ENCODE results near the gene TMEM132D.

The TMEM132D gene

DNA sequence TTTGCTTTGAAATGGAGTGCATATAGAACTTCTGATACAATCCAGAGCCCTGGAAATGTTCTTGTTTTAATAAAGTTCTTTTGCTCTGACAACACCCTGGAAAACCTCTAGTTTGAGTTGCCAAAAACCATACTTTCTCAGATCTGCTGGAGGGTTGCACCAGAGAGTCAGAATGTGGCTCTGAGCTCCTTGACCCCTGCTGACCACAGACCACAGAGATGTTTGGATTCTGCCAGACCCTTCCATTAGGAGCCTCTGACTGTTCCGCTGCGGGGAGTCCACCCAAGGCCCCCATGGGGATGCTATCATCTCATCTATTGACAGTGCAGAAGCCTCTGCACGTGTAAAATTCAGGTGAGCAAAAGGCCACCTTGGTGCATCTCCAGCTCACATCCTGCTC is 718.0 kb downstream of the TMEM132D start:
- DNase-seq (ENCODE audit: low read depth) = no peak
- H3K4me3 ChIP-seq (ENCODE audit: low read depth, low read length) = no peak overlapping the region
- TF ChIP-seq POLR2A (IDR thresholded peaks at IDR 0.05; ENCODE audit: extremely low read depth, insufficient read length) (no peak), CTCF (IDR thresholded peaks at IDR 0.05; ENCODE audit: low read depth, low read length) (no peak), MYC (IDR thresholded peaks at IDR 0.05; ENCODE audit: low read depth, low read length) (no peak)
- TF ChIP-seq, protein P1, sequence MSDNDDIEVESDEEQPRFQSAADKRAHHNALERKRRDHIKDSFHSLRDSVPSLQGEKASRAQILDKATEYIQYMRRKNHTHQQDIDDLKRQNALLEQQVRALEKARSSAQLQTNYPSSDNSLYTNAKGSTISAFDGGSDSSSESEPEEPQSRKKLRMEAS (IDR thresholded peaks at IDR 0.05; ENCODE audit: low read depth, low read length) = no peak

- TF ChIP-seq, protein P1 (IDR thresholded peaks at IDR 0.05; ENCODE audit: low read depth, low read length) = no peak
- TF ChIP-seq MYC (IDR thresholded peaks at IDR 0.05; ENCODE audit: low read depth, low read length) (no peak), POLR2A (IDR thresholded peaks at IDR 0.05; ENCODE audit: extremely low read depth, insufficient read length) (no peak), CTCF (IDR thresholded peaks at IDR 0.05; ENCODE audit: low read depth, low read length) (no peak)
- no peak overlapping the region for H3K4me3 ChIP-seq (ENCODE audit: low read depth, low read length)
- DNase-seq (ENCODE audit: low read depth) = no peak
Observed at GRCh38 chr12:129184127-129184928, 719.5 kb downstream of the TMEM132D start.

GRCh38 chr12:129179941-129180553 is 723.8 kb downstream of the TMEM132D start:
- no peak for DNase-seq (ENCODE audit: low read depth)
- TF ChIP-seq, protein P1 (IDR thresholded peaks at IDR 0.05; ENCODE audit: low read depth, low read length) = no peak
- TF ChIP-seq POLR2A (IDR thresholded peaks at IDR 0.05; ENCODE audit: extremely low read depth, insufficient read length) (no peak), MYC (IDR thresholded peaks at IDR 0.05; ENCODE audit: low read depth, low read length) (no peak), CTCF (IDR thresholded peaks at IDR 0.05; ENCODE audit: low read depth, low read length) (no peak)
- H3K4me3 ChIP-seq (ENCODE audit: low read depth, low read length) = no peak overlapping the region

DNA sequence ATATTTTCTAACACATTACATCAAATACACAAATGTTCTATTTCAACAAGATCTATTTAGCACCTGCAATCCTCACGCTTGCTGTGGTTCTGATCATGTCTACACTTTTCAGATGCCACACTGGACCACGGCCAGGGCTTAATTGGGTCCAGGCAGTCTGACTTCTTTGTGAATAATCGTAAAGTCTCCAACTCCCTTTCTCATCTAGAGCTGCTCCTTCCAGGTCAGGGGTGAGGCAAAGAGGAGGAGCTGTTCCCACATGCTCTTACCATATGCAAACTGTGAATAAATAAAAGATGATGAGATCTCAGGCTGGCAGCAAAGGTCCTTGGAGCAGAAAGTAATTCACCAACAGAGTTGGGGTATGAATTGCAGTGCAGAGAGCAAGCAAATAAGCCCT is 733.9 kb downstream of the TMEM132D start:
- DNase-seq (ENCODE audit: low read depth) = no peak
- TF ChIP-seq MYC (IDR thresholded peaks at IDR 0.05; ENCODE audit: low read depth, low read length) (no peak), CTCF (IDR thresholded peaks at IDR 0.05; ENCODE audit: low read depth, low read length) (no peak), POLR2A (IDR thresholded peaks at IDR 0.05; ENCODE audit: extremely low read depth, insufficient read length) (no peak)
- TF ChIP-seq, protein P1 (IDR thresholded peaks at IDR 0.05; ENCODE audit: low read depth, low read length) = no peak
- H3K4me3 ChIP-seq (ENCODE audit: low read depth, low read length) = no peak overlapping the region

DNA sequence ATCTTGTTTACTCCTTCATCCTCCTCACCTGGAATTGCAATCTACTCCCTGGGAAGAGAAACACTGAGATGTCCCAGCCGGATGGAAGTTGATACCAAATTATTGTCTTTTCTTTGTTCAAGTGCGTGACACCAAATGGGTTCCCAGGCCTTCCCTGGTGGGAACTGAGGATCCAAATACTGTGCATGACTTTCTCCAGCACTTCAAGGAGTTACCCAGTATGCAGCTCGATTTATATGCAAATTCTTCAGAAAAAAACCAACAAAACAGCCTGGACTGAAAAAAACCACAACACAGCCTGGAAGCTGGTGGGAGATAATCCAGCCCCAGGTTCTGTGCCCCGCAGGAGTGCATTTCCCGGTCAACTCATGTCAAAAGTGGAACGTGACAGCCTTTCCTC is 740.0 kb downstream of the TMEM132D start:
- DNase-seq (ENCODE audit: low read depth) = no peak
- no peak for TF ChIP-seq POLR2A (IDR thresholded peaks at IDR 0.05; ENCODE audit: extremely low read depth, insufficient read length)
- no peak for TF ChIP-seq MYC (IDR thresholded peaks at IDR 0.05; ENCODE audit: low read depth, low read length)
- TF ChIP-seq CTCF (IDR thresholded peaks at IDR 0.05; ENCODE audit: low read depth, low read length) = no peak
- TF ChIP-seq, protein P1 (IDR thresholded peaks at IDR 0.05; ENCODE audit: low read depth, low read length) = no peak
- H3K4me3 ChIP-seq (ENCODE audit: low read depth, low read length) = no peak overlapping the region
